ENCODE measurements around the gene IFT80.

DNA sequence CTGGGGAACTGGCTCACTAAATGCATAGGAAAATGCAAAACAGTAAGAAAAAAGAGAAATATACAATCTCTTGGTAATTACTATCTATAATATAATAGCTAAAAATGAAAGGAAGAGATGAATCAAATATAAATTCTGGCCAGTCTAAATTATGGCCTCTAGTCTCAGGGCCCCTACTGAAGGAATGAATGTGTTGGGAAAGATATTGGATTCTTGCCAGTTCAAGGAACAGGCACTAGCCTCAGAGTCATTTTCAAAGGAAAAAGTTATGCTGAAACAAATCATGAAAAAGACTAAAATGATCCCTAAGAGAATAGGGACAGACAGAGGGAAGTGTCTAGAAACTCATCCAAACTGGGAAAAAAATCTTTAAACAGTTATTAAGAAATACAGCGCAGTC, 111.4 kb downstream of the IFT80 start:
- TF ChIP-seq CTCF (IDR thresholded peaks at IDR 0.05) (no peak), EZH2 (IDR thresholded peaks at IDR 0.05; ENCODE audit: borderline replicate concordance, insufficient read depth, low read depth, low read length, poor library complexity, severe bottlenecking) (no peak)
